C4-2B (cell line): ENCODE measurements around the gene TSC22D1.

ENCODE experiments used
- ZFX ChIP-seq: fragments of 450-650 bp; IDR thresholded peaks from 2 replicates; pipeline ENCODE4 v1.6.1; 2017
- TF ChIP-seq, protein P1 (sequence below): fragments of 450-650 bp; conservative IDR thresholded peaks from 2 replicates; pipeline ENCODE4 v1.5.1; 2017; ENCODE audit warnings: mild to moderate bottlenecking

DNA sequence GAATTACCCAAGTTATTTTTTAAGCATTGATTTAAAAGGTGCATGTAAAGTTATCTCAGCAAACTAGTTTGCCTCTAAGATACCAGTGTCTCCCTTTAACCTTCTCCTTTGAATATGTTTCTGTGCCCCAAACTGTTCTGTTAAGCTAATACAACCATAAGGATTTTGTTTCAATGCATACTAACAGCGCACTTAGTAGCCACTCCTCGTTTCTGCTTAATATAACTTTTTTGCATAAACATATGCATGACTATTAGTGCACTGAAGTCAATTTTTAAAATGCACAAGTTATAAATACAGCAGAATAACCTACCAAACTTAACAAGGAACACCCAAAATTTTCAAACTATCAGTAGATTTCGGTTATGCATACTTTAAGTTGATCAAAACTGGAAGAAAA, 123.1 kb downstream of the TSC22D1 start:
- TF ChIP-seq ZFX = no peak
- TF ChIP-seq, protein P1, sequence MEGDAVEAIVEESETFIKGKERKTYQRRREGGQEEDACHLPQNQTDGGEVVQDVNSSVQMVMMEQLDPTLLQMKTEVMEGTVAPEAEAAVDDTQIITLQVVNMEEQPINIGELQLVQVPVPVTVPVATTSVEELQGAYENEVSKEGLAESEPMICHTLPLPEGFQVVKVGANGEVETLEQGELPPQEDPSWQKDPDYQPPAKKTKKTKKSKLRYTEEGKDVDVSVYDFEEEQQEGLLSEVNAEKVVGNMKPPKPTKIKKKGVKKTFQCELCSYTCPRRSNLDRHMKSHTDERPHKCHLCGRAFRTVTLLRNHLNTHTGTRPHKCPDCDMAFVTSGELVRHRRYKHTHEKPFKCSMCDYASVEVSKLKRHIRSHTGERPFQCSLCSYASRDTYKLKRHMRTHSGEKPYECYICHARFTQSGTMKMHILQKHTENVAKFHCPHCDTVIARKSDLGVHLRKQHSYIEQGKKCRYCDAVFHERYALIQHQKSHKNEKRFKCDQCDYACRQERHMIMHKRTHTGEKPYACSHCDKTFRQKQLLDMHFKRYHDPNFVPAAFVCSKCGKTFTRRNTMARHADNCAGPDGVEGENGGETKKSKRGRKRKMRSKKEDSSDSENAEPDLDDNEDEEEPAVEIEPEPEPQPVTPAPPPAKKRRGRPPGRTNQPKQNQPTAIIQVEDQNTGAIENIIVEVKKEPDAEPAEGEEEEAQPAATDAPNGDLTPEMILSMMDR = no peak
